IPS-20b (cell line): ENCODE data around the gene HUNK.
A peak's percentile ranks its signal among the peaks of the same experiment; 100 is the strongest.

ENCODE experiments used
- H3K27ac ChIP-seq: one replicate; pipeline ENCODE4 v1.5.1; 2013; ENCODE audit warnings: low read length
- H3K27me3 ChIP-seq: 2 replicates; pipeline ENCODE4 v1.6.1; 2013; ENCODE audit warnings: mild to moderate bottlenecking, low read length, inconsistent platforms; ENCODE audit not compliant: insufficient read depth
- H3K36me3 ChIP-seq: 2 replicates; pipeline ENCODE4 v1.6.1; 2013; ENCODE audit warnings: low read depth, mild to moderate bottlenecking, inconsistent platforms, low read length, moderate library complexity; ENCODE audit not compliant: insufficient read depth
- H3K4me1 ChIP-seq: 2 replicates; pipeline ENCODE4 v1.6.1; 2013; ENCODE audit warnings: mild to moderate bottlenecking, control low read depth, inconsistent platforms, low read length, moderate library complexity; ENCODE audit not compliant: insufficient read depth
- H3K4me3 ChIP-seq: 2 replicates; pipeline ENCODE4 v1.5.1; 2013; ENCODE audit warnings: mild to moderate bottlenecking, low read length, inconsistent platforms
- H3K9ac ChIP-seq: 2 replicates; pipeline ENCODE4 v1.6.1; 2013; ENCODE audit warnings: low read depth, mild to moderate bottlenecking, inconsistent platforms, low read length, moderate library complexity
- H3K9me3 ChIP-seq: 2 replicates; pipeline ENCODE4 v1.6.1; 2013; ENCODE audit warnings: mild to moderate bottlenecking, low read depth, low read length, inconsistent platforms; ENCODE audit not compliant: insufficient read depth

HUNK gene

DNA sequence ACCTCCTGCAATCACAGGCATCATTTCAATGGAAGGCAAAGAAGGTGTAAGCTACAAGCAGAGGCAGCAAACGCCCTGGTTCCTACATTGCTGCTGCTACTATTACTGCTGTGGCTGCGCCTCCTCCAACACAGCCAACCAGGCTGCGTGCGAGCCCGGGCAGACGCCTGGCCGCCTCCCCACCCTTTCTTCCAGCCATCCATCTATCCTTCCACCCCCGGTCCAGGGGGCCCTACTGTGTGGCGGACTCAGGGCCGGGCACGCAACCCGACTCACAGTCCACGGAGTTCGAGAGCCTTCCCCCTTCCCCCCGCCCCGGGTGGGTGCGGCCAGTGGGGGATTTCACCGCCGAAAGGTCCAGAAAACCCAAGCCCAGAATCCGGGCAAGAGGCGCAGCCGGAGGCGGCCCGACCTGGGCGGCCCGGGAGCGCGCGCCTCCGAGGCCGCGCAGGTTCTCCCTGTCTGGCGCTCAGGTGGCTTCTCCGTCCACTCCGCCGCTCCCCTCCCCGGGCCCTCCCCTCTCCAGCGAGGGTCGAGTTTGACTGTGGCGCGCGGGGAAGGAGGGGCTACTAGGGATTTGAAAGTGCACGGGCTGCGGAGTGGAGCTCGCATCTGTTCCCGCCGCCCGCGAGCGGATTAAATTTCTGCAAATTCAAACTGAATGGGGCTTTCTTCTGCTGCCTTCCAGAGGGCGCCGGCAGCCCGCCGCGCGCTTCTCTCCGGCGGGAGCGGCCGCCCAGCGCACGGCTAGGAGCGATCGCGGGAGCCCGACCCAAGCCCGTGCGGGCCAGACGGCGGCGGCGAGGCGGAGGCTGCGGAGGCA lies at the start of gene HUNK:
TSS of gene HUNK (plus strand) at position 569 of the 823 bp plus-strand sequence. CDS start 655 bp downstream, outside the sequence.
- Histone ChIP-seq H3K4me1 (peaks cover 14% of the 10 kb centered on the region), H3K27ac (no peak within 1 kb of the TSS), H3K9ac (peak within 1 kb of the TSS; percentile 54; the same call in 1 of the 2 replicates), H3K4me3 (peak within 1 kb of the TSS; percentile 59), H3K36me3 (no peaks in the 10 kb centered on the region; the same call in 1 of the 2 replicates), H3K27me3 (peaks cover 42% of the 10 kb centered on the region), H3K9me3 (no peaks in the 10 kb centered on the region)

- Histone ChIP-seq H3K4me3 (no peak overlapping the region), H3K27me3 (no peaks in the 10 kb centered on the region), H3K4me1 (no peaks in the 10 kb centered on the region), H3K27ac (no peak overlapping the region), H3K9ac (no peak overlapping the region), H3K9me3 (no peaks in the 10 kb centered on the region; the same call in 1 of the 2 replicates), H3K36me3 (no peaks in the 10 kb centered on the region)
These were observed 42.9 kb upstream of the HUNK start for GRCh38 chr21:31829736-31830472.

- Histone ChIP-seq H3K27ac (no peak overlapping the region), H3K9me3 (no peaks in the 10 kb centered on the region; the same call in 1 of the 2 replicates), H3K9ac (no peak overlapping the region), H3K36me3 (no peaks in the 10 kb centered on the region), H3K4me3 (no peak overlapping the region), H3K4me1 (no peaks in the 10 kb centered on the region), H3K27me3 (no peaks in the 10 kb centered on the region)
These were observed 42.1 kb upstream of the HUNK start for GRCh38 chr21:31830701-31831100.

- H3K27me3 ChIP-seq: no peaks in the 10 kb centered on the region
- H3K4me3 ChIP-seq: no peak overlapping the region
- no peak overlapping the region for H3K9ac ChIP-seq
- H3K27ac ChIP-seq: no peak overlapping the region
- no peaks in the 10 kb centered on the region for H3K4me1 ChIP-seq
- no peaks in the 10 kb centered on the region for H3K9me3 ChIP-seq
- H3K36me3 ChIP-seq: no peaks in the 10 kb centered on the region
These were observed 35.8 kb upstream of the HUNK start for GRCh38 chr21:31837041-31837440.

DNA sequence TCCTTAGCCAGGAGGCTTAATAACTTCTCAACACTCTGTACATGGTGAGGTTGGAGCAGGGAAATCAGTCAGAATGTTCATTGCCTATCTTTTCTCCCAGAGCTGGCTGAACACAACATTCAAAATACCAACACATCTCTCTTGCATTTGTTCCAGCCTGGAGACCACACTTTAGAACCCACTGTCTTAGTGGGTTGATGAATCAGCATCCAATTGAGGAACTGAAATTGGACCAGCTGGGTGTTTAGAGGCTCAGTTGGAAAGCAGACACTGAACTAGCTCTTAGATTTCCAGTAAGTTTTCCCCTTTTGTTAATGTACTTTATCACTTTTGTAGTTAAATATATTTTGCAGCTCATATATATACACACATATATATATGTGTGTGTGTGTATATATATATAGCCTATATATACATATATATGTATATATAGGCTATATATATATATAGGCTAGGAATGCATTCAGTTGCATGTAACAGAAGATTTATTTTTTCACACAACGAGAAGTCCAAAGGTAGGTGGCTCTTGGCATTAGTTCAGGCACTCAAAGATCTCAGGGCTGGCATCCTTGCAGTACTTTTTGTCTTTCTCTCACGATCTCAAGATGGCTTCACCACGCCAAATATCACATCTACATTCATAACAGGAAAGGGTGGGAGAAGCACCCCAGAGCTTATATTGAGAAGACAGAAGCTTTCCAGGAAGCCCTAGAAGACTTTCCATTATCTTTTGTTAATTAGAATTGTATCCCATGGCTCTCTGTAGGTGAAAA lies 35.0 kb upstream of the HUNK start:
- Histone ChIP-seq H3K27me3 (no peaks in the 10 kb centered on the region), H3K36me3 (no peaks in the 10 kb centered on the region), H3K9ac (no peak overlapping the region), H3K4me1 (no peaks in the 10 kb centered on the region), H3K27ac (no peak overlapping the region), H3K9me3 (no peaks in the 10 kb centered on the region), H3K4me3 (no peak overlapping the region)

DNA sequence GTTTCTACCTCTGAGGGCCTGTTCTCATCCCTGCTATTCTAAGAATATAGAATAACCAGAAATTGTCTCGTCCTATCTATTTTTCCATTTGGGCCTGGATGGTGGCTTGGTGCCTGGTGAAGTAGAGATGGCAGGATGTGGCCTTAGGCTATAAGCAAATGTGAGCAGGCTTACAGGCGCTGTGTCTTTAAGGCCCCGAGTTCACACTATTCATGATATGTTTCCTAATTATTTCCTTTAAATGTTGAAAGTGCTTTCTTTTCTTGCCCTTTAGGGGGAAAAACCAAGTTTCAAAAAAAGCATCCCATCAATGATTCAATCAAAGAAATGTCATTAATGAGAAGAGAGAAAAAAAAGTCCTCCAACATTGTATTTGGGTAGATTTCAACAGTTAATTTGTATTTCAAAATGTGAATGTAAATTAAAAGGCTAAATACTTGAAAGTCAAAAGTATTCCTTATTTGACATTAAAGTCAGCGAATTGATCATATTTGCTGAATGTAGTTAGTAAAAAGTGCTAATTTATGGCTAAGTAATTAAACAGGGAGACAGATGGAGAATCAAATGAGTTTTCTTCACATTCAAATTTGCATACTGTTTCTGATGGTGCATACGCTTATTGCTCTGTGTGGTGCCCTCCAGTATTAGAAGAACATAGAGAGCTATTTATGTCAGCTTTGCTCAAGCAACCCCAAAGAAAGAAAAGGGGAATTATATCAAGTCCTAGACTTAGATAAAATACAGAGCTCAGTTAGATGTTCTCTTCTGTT lies 34.0 kb upstream of the HUNK start:
- Histone ChIP-seq H3K4me3 (no peak overlapping the region), H3K27ac (no peak overlapping the region), H3K27me3 (no peaks in the 10 kb centered on the region), H3K9me3 (no peaks in the 10 kb centered on the region), H3K9ac (no peak overlapping the region), H3K36me3 (no peaks in the 10 kb centered on the region), H3K4me1 (no peaks in the 10 kb centered on the region)

DNA sequence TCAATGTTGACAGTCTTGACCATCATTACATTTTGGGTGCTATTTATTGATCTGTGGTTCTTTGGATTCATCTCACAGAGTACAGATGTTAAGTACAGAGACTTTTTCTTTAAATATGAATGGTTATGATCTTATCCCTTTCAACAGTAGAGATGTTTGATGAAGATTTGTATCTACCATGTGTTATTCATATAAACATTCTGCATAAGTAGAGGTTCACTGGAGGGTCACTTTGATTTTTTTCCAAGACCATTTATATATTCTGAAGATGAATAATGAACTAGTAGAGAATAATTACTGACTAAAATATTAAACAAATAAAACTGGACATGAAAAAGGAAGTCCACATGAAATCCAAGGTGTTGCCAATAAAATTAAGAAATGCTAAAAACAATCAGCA lies 28.6 kb upstream of the HUNK start:
- Histone ChIP-seq H3K27ac (no peak overlapping the region), H3K4me3 (no peak overlapping the region), H3K9me3 (no peaks in the 10 kb centered on the region), H3K9ac (no peak overlapping the region), H3K4me1 (peaks cover 5% of the 10 kb centered on the region; the same call in 1 of the 2 replicates), H3K27me3 (no peaks in the 10 kb centered on the region), H3K36me3 (no peaks in the 10 kb centered on the region)

GRCh38 chr21:31845151-31845729 lies 27.6 kb upstream of the HUNK start:
- no peaks in the 10 kb centered on the region for H3K36me3 ChIP-seq
- H3K27ac ChIP-seq: no peak overlapping the region
- H3K9me3 ChIP-seq: no peaks in the 10 kb centered on the region
- no peak overlapping the region for H3K4me3 ChIP-seq
- no peak overlapping the region for H3K9ac ChIP-seq
- no peaks in the 10 kb centered on the region for H3K27me3 ChIP-seq
- peaks cover 5% of the 10 kb centered on the region; the same call in 1 of the 2 replicates for H3K4me1 ChIP-seq

- Histone ChIP-seq H3K36me3 (no peaks in the 10 kb centered on the region), H3K4me3 (no peak overlapping the region), H3K27me3 (no peaks in the 10 kb centered on the region), H3K4me1 (peaks cover 5% of the 10 kb centered on the region; the same call in 1 of the 2 replicates), H3K9ac (no peak overlapping the region), H3K9me3 (no peaks in the 10 kb centered on the region), H3K27ac (no peak overlapping the region)
These were observed 26.1 kb upstream of the HUNK start for GRCh38 chr21:31846690-31847089.

DNA sequence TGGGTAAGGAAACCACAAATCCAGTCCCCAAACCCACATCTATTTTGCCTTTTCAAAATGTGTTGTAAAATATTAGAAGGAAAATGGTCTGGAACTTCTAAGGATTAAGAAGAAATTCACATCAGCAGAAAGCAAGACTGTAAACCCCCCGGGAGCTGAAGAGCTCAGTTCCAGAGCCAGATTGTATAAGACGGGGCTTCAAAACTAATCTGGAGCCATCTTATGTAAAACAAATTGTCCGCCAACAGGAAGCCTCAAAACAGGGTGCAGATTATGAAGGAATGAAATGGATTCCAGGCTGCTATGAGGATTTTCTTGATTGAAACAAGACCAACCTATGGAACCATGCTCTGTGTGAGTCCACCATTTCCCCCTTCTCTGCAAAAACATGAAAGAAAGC lies 25.1 kb upstream of the HUNK start:
- Histone ChIP-seq H3K9ac (no peak overlapping the region), H3K27me3 (no peaks in the 10 kb centered on the region), H3K36me3 (no peaks in the 10 kb centered on the region), H3K9me3 (no peaks in the 10 kb centered on the region), H3K4me3 (no peak overlapping the region), H3K4me1 (peaks cover 5% of the 10 kb centered on the region; the same call in 1 of the 2 replicates), H3K27ac (no peak overlapping the region)
